Left cardiac atrium (tissue), 4 donors: ENCODE measurements around the gene SARS2. TPM values are rescaled to one million over a fixed set of nuclear protein-coding genes. Genes with fewer than 3 reads are reported as not detected.
"Not testable (repeated sequence)": the region's sequence is repeated elsewhere in the genome, so short reads cannot be mapped to it uniquely, and the experiment has no call there.

Experiments
- ATAC-seq, 2 donors: fragments of 200-7000 bp; cut with Tn5 transposase; one replicate each; pipeline ENCODE4 v1.9.1; 2020; ENCODE audit warnings: mild to moderate bottlenecking in 2 of 2, moderate library complexity in 2 of 2
- DNase-seq: peaks from one replicate; pipeline ENCODE4 v3.0.0-alpha.2; 2020
- intact Hi-C, 2 donors: fragments of 100-400 bp; cut with DNase I; formaldehyde crosslinking; loops; one replicate each; pipeline versions ENCODE4 v1.14.1 to v1.15.1; 2022 to 2023
- total RNA-seq, 2 donors: library from RNA; stranded (reverse); fragmentation: NEBNext Ultra II Directional; extraction: Animal tissue kit (Norgen Biotek cat#: 25700); gene quantifications; one replicate each; pipeline ENCODE4 v1.2.1, GENCODE V29; 2021
- donor health status: DM: no; HTN: yes; CAD: no.
- donor health status: DM: no; HTN: yes; CAD: no; lungs with severe emphysema.
- donor health status: DM: yes; HTN: yes; CAD: no.
- donor health status: Dilated cardiomyopathy.

The SARS2 gene
- total RNA-seq, 2 donors from 2014 or later: 9.5 to 17.7 TPM

GRCh38 chr19:38878575-38879399, 51.8 kb downstream of the SARS2 start:
- no peak for DNase-seq
- intact Hi-C loops: no loop called here
- ATAC-seq: no peak

GRCh38 chr19:38877781-38878574, 52.6 kb downstream of the SARS2 start, which contains the start of gene RINL:
Gene RINL, minus strand, starts transcription at chr19:38878275. Its CDS starts 1,533 bp downstream, at chr19:38876742.
- intact Hi-C loops: no loop called here
- peak; percentile 33 for DNase-seq
- ATAC-seq: peak; percentile 40 to 72

GRCh38 chr19:38875656-38876395, 54.7 kb downstream of the SARS2 start:
- ATAC-seq (no peak), DNase-seq (no peak)
- intact Hi-C loops: no loop called here

- intact Hi-C loops, DNase-seq, ATAC-seq: not testable (repeated sequence)
These were observed 57.2 kb downstream of the SARS2 start for GRCh38 chr19:38873400-38873799.

GRCh38 chr19:38870612-38871011, 60.0 kb downstream of the SARS2 start:
- no peak for DNase-seq
- intact Hi-C loops: no loop called here
- no peak for ATAC-seq

GRCh38 chr19:38869836-38870607, 60.5 kb downstream of the SARS2 start:
- ATAC-seq (peak; percentile 94 to 97), DNase-seq (peak; percentile 91)
- intact Hi-C loops: no loop called here

GRCh38 chr19:38869160-38869835, 61.3 kb downstream of the SARS2 start:
- DNase-seq (peak; percentile 37), ATAC-seq (peak; percentile 13 to 32)
- intact Hi-C loops: no loop called here

- DNase-seq (no peak), ATAC-seq (no peak)
- intact Hi-C loops: no loop called here
These were observed 62.0 kb downstream of the SARS2 start for GRCh38 chr19:38868551-38868950.

- intact Hi-C loops: no loop called here
- DNase-seq (no peak), ATAC-seq (no peak)
These were observed 63.3 kb downstream of the SARS2 start for GRCh38 chr19:38867171-38867780.

Other genes with a start within 250 kb of the SARS2 start
- gene CAPN12, start 186.3 kb downstream of the SARS2 start, total RNA-seq: under 1 TPM; 0.77 to 0.81 TPM
- gene LGALS7, start 157.2 kb downstream of the SARS2 start, total RNA-seq: not detected
- not detected for gene LGALS7B, start 141.6 kb downstream of the SARS2 start, total RNA-seq
- gene LGALS4, start 117.8 kb downstream of the SARS2 start, total RNA-seq: 1 to 10 TPM in 1 of 2 donors, under 1 TPM in 1; 0.85 to 1.4 TPM
- gene ECH1, start 99.0 kb downstream of the SARS2 start, total RNA-seq: 100 to 1,000 TPM; 449 to 630 TPM
- 100 to 1,000 TPM; 179 to 185 TPM for gene HNRNPL, start 80.8 kb downstream of the SARS2 start, total RNA-seq
- 1 to 10 TPM; 4.4 to 7.6 TPM for gene RINL, start 52.5 kb downstream of the SARS2 start, total RNA-seq
- 10 to 100 TPM; 63.3 to 92.1 TPM for gene SIRT2, start 31.1 kb downstream of the SARS2 start, total RNA-seq
- gene NFKBIB, start 30.8 kb downstream of the SARS2 start, total RNA-seq: 10 to 100 TPM; 17.9 to 23.0 TPM
- gene CCER2, start 18.6 kb downstream of the SARS2 start, total RNA-seq: not detected
- gene MRPS12, start 181 bp upstream of the SARS2 start, total RNA-seq: 10 to 100 TPM; 56.2 to 69.0 TPM
- 1 to 10 TPM; 7.2 to 7.8 TPM for gene FBXO17, start 45.0 kb upstream of the SARS2 start, total RNA-seq
- 10 to 100 TPM; 19.2 to 19.8 TPM for gene FBXO27, start 101.8 kb upstream of the SARS2 start, total RNA-seq
- not detected for gene ACP7, start 153.6 kb upstream of the SARS2 start, total RNA-seq
- 10 to 100 TPM; 15.8 to 17.2 TPM for gene PAK4, start 195.0 kb upstream of the SARS2 start, total RNA-seq